Vagina (tissue), 2 donors: ENCODE results near the gene CCNDBP1. TPM values are rescaled to one million over a fixed set of nuclear protein-coding genes. Genes with fewer than 3 reads are reported as not detected.
A peak's percentile ranks its signal among the peaks of the same experiment; 100 is the strongest.

Source experiments
- DNase-seq, 2 donors: peaks; one replicate each; pipeline ENCODE4 v3.0.0-alpha.2; 2017; ENCODE audit errors: extremely low spot score in 2 of 2
- H3K27ac ChIP-seq: fragments of 200-600 bp; sonication (generic); one replicate; pipeline ENCODE4 v1.5.1; 2019
- H3K27me3 ChIP-seq: fragments of 200-600 bp; sonication (generic); one replicate; pipeline ENCODE4 v1.5.1; 2019
- H3K36me3 ChIP-seq, 2 donors: fragments of 200-600 bp; sonication (generic); one replicate each; pipeline ENCODE4 v1.5.1; 2017 to 2019
- H3K4me1 ChIP-seq: fragments of 200-600 bp; sonication (generic); one replicate; pipeline ENCODE4 v1.5.1; 2019
- H3K4me3 ChIP-seq, 2 donors: fragments of 200-600 bp; sonication (generic); 1 replicate in 1 of 2; 2 replicates in 1 of 2; pipeline ENCODE4 v1.5.1; 2016 to 2019
- H3K9me3 ChIP-seq: fragments of 200-600 bp; sonication (generic); one replicate; pipeline ENCODE4 v1.5.1; 2019
- POLR2A ChIP-seq, 2 donors: fragments of 450-650 bp; IDR thresholded peaks; one replicate each; pipeline ENCODE4 v1.6.1; 2017; ENCODE audit warnings: antibody characterized with exemption in 2 of 2, mild to moderate bottlenecking in 2 of 2, moderate library complexity in 2 of 2
- POLR2AphosphoS5 ChIP-seq, 2 donors: sonication (generic); formaldehyde crosslinking; IDR thresholded peaks; one replicate each; pipeline ENCODE4 v1.9.0; 2017; ENCODE audit warnings: antibody characterized with exemption in 2 of 2, mild to moderate bottlenecking in 2 of 2, low read depth in 1 of 2; ENCODE audit not compliant: insufficient read depth in 1 of 2
- intact Hi-C: fragments of 100-400 bp; cut with DNase I; formaldehyde crosslinking; loops from one replicate; pipeline ENCODE4 v1.15.1; 2023
- total RNA-seq: library from RNA; depleted of rRNA; stranded (reverse); fragments of >200 nt; gene quantifications from one replicate; pipeline ENCODE4 v1.2.3, GENCODE V29; 2016
- TF ChIP-seq, protein P1 (sequence below), 3 experiments: fragments of 450-650 bp in 2 of 3; fragments of 200-600 bp in 1 of 3; sonication (generic) in 1 of 3; IDR thresholded peaks; one replicate each; pipeline ENCODE4 v1.5.1; 2017 to 2019; ENCODE audit warnings: antibody characterized with exemption in 3 of 3, mild to moderate bottlenecking in 2 of 3, moderate library complexity in 2 of 3

CCNDBP1 gene
- total RNA-seq, 1 donor from 2014 or later = 43.2 TPM

DNA sequence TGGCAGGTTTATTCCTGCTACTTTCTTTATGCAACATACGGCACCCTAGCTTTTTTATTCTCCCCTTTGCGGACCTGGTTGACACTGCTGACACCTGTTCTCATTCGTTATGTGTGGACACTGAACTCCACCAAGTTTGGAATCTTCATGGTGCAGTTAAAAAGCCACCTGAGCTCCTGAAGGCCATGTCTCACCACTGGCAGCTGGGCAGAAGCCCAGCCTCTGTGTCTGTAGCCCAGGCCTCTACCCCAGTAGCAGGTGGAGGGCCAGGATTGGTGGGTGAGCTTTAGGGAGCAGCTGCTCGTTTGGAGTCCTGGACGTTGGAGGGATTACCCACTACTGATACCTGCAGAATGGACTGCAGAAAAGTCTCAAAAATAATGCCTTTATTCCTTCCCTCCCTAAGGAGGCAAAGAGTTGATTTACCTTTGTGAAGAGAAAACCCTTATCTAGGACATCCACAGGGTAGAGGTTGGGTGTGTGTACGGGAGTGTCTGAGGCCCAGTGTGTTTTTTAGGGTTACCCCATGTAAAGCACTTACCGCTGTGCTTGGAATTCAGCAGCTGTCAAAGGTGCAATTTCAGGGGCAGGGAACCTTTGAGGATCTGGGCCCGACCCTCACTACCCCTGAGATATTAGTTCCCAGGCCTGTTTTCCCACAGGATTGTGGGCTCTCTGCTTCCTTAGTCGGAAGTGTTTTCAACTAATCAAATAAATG is 637 bp upstream of the CCNDBP1 start:
- intact Hi-C loops = no loop called here
- TF ChIP-seq POLR2AphosphoS5 (IDR thresholded peaks at IDR 0.05; ENCODE audit: insufficient read depth in 1 of 2, low read depth in 1 of 2) (no peak), POLR2A (IDR thresholded peaks at IDR 0.05) (no peak)
- TF ChIP-seq, protein P1, sequence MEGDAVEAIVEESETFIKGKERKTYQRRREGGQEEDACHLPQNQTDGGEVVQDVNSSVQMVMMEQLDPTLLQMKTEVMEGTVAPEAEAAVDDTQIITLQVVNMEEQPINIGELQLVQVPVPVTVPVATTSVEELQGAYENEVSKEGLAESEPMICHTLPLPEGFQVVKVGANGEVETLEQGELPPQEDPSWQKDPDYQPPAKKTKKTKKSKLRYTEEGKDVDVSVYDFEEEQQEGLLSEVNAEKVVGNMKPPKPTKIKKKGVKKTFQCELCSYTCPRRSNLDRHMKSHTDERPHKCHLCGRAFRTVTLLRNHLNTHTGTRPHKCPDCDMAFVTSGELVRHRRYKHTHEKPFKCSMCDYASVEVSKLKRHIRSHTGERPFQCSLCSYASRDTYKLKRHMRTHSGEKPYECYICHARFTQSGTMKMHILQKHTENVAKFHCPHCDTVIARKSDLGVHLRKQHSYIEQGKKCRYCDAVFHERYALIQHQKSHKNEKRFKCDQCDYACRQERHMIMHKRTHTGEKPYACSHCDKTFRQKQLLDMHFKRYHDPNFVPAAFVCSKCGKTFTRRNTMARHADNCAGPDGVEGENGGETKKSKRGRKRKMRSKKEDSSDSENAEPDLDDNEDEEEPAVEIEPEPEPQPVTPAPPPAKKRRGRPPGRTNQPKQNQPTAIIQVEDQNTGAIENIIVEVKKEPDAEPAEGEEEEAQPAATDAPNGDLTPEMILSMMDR (IDR thresholded peaks at IDR 0.05) = no peak
- peak overlapping the region; percentile 84 for H3K27ac ChIP-seq
- DNase-seq = no peak
- peak overlapping the region; percentile 76 to 95 for H3K4me3 ChIP-seq
- no peaks in the 10 kb centered on the region for H3K27me3 ChIP-seq
- peaks cover 0 to 12% of the 10 kb centered on the region in 2 donors for H3K36me3 ChIP-seq
- peaks cover 17% of the 10 kb centered on the region for H3K4me1 ChIP-seq
- H3K9me3 ChIP-seq = no peaks in the 10 kb centered on the region

DNA sequence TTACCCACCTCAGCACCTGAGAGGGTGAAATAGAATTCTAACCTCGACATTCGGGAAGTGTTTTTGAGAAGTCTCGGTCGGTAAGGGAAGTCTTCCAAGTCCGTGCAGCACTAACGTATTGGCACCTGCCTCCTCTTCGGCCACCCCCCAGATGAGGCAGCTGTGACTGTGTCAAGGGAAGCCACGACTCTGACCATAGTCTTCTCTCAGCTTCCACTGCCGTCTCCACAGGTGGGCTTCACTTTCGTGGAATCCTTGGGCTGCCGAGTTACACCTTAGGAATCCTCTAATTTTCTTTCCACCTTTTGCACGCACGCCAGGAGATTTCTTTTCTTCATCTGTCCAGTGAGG is 775 bp downstream of the CCNDBP1 start:
- intact Hi-C loops = no loop called here
- H3K4me3 ChIP-seq = peak overlapping the region; percentile 76 to 95
- peaks cover 17% of the 10 kb centered on the region for H3K4me1 ChIP-seq

DNA sequence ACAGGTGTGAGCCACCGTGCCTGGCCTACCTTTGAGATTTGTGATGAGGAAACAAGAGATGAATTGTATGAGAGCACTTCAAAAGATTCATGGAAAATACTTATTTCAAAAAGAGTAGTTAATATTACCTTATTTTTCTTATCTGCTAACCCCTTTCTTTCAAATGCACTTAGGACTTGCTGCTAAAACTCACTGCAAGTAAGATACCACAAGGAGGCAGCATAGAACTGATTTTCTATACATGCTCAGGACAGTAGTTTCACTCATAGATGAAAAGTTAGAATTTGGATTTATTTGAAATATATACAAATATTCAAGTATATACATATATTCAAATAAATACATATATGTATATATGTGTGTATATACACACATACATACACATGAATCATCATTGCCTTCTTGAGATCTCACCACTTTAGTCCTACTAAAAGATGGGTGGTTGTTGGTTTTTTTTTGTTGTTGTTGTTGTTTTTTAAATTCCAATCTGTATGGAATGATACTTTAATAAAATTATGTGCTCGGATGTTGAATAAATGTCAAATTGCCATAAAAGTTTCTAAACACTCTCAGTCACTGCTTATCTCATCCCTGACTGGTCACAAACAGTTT is 2.4 kb downstream of the CCNDBP1 start:
- intact Hi-C loops = no loop called here
- no peak for DNase-seq
- Histone ChIP-seq H3K27ac (no peak overlapping the region), H3K27me3 (no peaks in the 10 kb centered on the region), H3K4me1 (peaks cover 17% of the 10 kb centered on the region), H3K36me3 (peaks cover 0 to 42% of the 10 kb centered on the region in 2 donors), H3K9me3 (no peaks in the 10 kb centered on the region), H3K4me3 (no peak overlapping the region)
- TF ChIP-seq POLR2A (IDR thresholded peaks at IDR 0.05) = no peak
- TF ChIP-seq, protein P1 (IDR thresholded peaks at IDR 0.05) = peak in 1 of 3 experiments; percentile 25

More for the DNA sequence above, 775 bp downstream of the CCNDBP1 start:
- no peaks in the 10 kb centered on the region for H3K9me3 ChIP-seq
- TF ChIP-seq POLR2AphosphoS5 (IDR thresholded peaks at IDR 0.05; ENCODE audit: insufficient read depth in 1 of 2, low read depth in 1 of 2) = no peak
- no peak for TF ChIP-seq POLR2A (IDR thresholded peaks at IDR 0.05)
- TF ChIP-seq, protein P1 (IDR thresholded peaks at IDR 0.05) = no peak
- H3K27ac ChIP-seq = peak overlapping the region; percentile 84
- H3K36me3 ChIP-seq = peaks cover 0 to 26% of the 10 kb centered on the region in 2 donors
- no peak for DNase-seq
- H3K27me3 ChIP-seq = no peaks in the 10 kb centered on the region

DNA sequence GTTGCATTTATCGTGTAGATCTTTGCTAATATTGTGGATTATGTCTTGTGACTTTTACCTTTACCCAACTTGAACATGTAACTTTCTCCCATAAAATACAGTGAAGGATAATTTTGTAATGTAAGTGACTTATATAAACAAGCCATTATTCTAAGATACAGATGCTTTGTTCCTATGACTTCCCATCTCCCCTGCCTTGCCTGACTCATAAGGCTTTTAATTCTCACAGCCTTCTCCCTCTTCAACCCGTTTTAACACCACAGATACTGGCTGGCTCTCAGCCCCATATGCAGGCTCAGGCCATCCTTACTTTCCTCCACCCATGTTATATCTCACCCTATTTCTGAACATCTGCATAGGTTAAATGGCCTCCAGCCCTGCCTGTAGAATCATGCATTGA is 4.1 kb downstream of the CCNDBP1 start:
- no peak for DNase-seq
- Histone ChIP-seq H3K27me3 (no peaks in the 10 kb centered on the region), H3K36me3 (peaks cover 2 to 54% of the 10 kb centered on the region in 2 donors), H3K9me3 (no peaks in the 10 kb centered on the region), H3K4me1 (peaks cover 17% of the 10 kb centered on the region), H3K27ac (no peak overlapping the region), H3K4me3 (no peak overlapping the region)
- intact Hi-C loops = no loop called here
- no peak for TF ChIP-seq POLR2A (IDR thresholded peaks at IDR 0.05)

DNA sequence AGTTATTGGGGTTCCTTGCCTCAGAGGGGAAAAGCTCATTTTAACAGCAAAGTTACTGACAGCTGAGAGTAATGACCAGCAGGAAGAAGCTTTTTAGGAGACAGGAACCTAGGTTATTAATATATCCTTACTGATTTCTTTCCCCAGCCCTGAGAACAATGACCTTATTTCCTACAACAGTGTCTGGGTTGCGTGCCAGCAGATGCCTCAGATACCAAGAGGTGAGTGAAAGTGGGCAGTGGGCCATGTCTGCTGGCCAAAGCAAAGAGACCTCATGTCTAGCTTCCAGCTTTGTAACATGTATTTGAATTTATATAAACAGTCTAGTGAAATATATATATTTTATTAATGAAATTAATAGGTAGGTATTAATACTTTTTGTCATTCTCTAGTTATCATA is 5.0 kb downstream of the CCNDBP1 start:
- Histone ChIP-seq H3K4me1 (peaks cover 17% of the 10 kb centered on the region), H3K4me3 (no peak overlapping the region), H3K9me3 (no peaks in the 10 kb centered on the region), H3K27me3 (no peaks in the 10 kb centered on the region), H3K36me3 (peaks cover 5 to 62% of the 10 kb centered on the region in 2 donors), H3K27ac (no peak overlapping the region)
- TF ChIP-seq, protein P1 (IDR thresholded peaks at IDR 0.05) = no peak
- TF ChIP-seq POLR2A (IDR thresholded peaks at IDR 0.05) (no peak), POLR2AphosphoS5 (IDR thresholded peaks at IDR 0.05; ENCODE audit: insufficient read depth in 1 of 2, low read depth in 1 of 2) (no peak)
- no peak for DNase-seq
- intact Hi-C loops = no loop called here
